NCI-H526 treated with DMSO at 0.1 percent for 48 hours (cell line): Measurements from ENCODE around the gene SERPINB10.

Experiments used
- DNase-seq: peaks from one replicate; lab custom pipeline; 2025; lab: John Stamatoyannopoulos, UW

Gene SERPINB10, protein sequence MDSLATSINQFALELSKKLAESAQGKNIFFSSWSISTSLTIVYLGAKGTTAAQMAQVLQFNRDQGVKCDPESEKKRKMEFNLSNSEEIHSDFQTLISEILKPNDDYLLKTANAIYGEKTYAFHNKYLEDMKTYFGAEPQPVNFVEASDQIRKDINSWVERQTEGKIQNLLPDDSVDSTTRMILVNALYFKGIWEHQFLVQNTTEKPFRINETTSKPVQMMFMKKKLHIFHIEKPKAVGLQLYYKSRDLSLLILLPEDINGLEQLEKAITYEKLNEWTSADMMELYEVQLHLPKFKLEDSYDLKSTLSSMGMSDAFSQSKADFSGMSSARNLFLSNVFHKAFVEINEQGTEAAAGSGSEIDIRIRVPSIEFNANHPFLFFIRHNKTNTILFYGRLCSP

GRCh38 chr18:63907664-63908063 lies at the start of gene SERPINB10:
Gene SERPINB10 (plus strand): TSS chr18:63907958. CDS start chr18:63915511, 7,553 bp downstream.
- DNase-seq: no peak

DNA sequence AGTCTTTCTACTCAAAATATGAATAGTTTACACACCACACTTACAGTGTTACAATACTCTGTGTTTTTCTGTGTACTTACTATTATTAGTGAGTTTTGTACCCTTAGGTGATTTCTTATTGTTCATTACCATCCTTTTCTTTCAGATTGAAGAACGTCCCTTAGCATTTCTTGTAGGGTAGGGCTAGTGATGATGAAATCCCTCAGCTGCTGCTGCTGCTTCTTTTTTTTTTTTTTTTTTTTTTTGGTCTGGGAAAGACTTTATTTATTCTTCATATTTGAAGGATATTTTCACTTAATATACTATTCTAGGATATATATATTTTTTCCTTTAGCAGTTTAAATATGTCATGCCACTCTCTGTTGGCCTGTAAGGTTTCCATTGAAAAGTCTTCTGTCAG lies 49.3 kb upstream of the SERPINB10 start:
- no peak for DNase-seq

- DNase-seq: no peak
These were observed 47.8 kb upstream of the SERPINB10 start for GRCh38 chr18:63859781-63860475.

GRCh38 chr18:63860531-63860930 lies 47.2 kb upstream of the SERPINB10 start:
- DNase-seq: no peak

DNA sequence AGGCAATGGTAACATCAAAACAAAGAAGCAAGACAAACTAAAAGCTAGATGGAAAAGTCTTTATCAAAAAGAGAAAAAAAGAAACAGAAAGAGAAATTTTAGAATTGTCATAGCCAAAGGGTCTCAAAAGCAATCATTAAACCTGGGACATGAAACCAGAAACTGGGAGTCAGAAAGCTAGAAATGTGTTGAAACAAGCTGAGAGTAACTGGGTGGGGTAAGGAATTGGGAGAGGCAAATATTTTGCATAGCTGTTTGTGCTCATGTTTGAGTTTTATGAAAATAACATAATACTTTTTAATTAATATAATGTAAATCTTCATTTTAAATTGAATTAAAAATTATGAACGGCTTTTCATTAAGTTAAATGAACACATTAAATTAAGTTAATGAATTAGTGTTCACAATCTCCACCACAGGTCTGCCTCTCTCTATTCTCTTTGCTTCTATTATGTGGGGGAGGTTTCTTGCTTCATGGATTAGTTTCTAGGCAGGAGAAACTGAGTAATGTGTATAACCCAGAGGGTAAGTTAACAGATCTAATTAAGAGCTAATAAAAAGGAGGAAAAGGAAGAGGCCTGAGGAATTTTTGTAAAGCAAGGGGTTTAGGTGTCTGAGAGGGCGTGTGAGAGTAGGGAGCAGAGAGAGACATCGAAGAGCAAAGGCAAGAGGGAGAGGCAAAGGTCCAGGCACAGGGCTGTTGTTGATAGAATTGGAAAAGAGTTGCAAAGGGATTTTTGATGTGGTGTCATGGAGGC lies 40.2 kb upstream of the SERPINB10 start:
- DNase-seq: no peak

GRCh38 chr18:63868546-63868945 lies 39.2 kb upstream of the SERPINB10 start:
- no peak for DNase-seq

DNA sequence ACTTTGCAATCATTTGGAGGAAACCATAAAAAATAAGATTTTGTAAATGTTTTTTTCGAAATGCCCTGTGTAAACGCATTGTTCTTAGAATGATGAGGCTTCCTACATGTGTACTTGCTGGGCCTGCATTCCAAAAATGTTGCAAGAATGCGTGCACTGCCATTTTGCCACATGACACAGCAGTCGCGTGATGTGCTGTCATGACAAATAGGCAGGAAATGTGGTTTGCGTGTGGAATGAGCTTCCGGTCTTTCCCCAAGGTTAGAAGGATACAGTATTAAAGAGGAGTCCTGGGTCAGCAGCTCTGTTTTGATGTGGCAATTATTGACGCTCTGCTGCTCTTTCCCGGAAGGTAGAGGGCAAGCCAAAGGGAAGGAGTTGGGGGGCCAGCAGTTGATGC lies 38.4 kb upstream of the SERPINB10 start:
- DNase-seq: no peak

GRCh38 chr18:63869851-63870250 lies 37.9 kb upstream of the SERPINB10 start:
- no peak for DNase-seq

GRCh38 chr18:63871836-63872235 lies 35.9 kb upstream of the SERPINB10 start:
- no peak for DNase-seq

GRCh38 chr18:63872586-63872985 lies 35.2 kb upstream of the SERPINB10 start:
- no peak for DNase-seq

GRCh38 chr18:63878343-63878742 lies 29.4 kb upstream of the SERPINB10 start:
- DNase-seq: no peak

- no peak for DNase-seq
These were observed 28.8 kb upstream of the SERPINB10 start for GRCh38 chr18:63878925-63879324.

- DNase-seq: no peak
These were observed 28.0 kb upstream of the SERPINB10 start for GRCh38 chr18:63879709-63880108.

GRCh38 chr18:63881851-63882250 lies 25.9 kb upstream of the SERPINB10 start:
- no peak for DNase-seq

- DNase-seq: no peak
These were observed 25.2 kb upstream of the SERPINB10 start for GRCh38 chr18:63882333-63883141.

- DNase-seq: no peak
These were observed 24.1 kb upstream of the SERPINB10 start for GRCh38 chr18:63883617-63884016.

DNA sequence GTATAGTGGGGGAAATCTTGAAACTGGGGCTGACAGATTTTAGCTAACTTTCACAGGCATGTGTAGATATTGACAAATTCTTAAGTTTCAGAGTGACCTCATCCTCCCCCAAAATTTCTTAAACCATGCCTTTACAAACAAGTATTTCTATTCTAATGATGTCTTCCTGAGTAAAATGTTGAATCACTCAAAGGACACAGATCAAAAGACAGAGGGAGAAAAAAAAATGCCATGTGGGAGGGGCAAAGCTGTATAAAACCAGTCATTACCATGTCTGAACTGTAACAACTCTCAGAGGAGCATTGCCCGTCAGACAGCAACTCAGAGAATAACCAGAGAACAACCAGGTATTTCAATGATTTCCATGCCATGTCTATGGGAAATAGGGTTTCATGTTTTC lies 20.3 kb upstream of the SERPINB10 start, which contains the start of gene SERPINB2:
SERPINB2 (plus strand) TSS at position 282 of the 400 bp plus-strand sequence. CDS start 3,740 bp downstream, outside the sequence.
- DNase-seq: no peak

GRCh38 chr18:63888470-63889190 lies 19.1 kb upstream of the SERPINB10 start:
- no peak for DNase-seq

GRCh38 chr18:63889626-63890025 lies 18.1 kb upstream of the SERPINB10 start:
- DNase-seq: no peak

DNA sequence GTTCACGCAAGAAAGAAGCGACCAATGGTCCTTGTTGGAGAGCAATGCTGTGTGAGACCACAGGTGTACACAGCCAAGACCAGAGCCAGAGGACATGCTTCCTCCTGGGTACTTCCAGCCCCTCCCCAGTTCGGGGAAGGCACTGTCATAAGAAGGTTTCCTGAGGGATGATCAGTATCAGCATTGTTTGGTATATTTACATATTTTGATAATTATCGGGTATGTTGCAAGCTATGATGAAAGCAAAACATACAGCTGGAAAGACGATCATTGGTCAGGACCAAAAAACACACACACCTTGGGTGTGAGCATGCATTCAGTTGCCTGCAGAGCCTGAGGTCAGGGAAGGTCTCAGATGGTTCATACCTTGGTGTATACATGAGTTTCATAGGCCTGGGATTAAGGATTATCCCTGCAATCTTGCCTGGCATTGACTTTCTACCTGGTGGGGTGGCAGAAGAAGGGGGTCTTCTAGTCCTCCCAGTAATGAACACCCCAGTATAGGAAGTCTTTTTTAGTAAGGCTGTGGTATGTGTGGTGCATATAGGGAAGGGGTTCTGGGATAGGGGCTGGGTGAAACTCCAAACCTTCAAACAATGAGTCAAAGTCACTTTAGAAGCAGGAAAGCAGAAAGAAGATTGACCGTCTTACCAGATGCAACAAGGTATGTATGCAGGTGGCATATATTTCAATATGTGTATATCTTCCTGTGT lies 17.4 kb upstream of the SERPINB10 start:
- no peak for DNase-seq
